ENCODE results near the gene NR3C2.
A peak's percentile ranks its signal among the peaks of the same experiment; 100 is the strongest.

NR3C2 gene

DNA sequence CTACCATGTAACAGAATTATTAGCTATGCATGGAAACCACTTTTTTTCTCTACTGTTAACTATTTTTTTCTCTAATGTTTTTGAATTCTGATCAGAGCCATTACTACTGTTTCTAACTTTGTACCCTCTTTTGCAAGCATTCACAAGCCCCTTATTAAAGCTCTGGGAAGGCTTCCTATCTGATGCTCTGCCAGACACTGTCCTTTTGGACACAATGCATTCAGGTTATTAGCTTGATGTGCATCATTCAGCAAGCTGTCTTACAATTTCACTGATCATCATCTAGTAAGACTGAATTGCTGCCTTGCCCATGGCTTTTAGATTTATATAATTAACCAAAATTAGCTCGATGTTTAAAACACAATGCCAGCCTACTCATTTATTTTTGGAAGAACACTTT lies 155.1 kb downstream of the NR3C2 start:
- H3K9me3 ChIP-seq (ENCODE audit: insufficient read depth, low read depth, low read length), result no peaks in the 10 kb centered on the region
- WGBS (ENCODE audit: extremely low coverage, insufficient coverage, insufficient read length), result no CpG with 5 or more reads among the region's 1 CpG
- no peak overlapping the region for H3K23ac ChIP-seq (ENCODE audit: low read length)
- no peak overlapping the region for H3K9ac ChIP-seq (ENCODE audit: low read length)
- no peaks in the 10 kb centered on the region for H3K27me3 ChIP-seq (ENCODE audit: insufficient read depth, low read length)
- no peak overlapping the region for H4K91ac ChIP-seq (ENCODE audit: low read depth, low read length)
- no peak overlapping the region for H3K4me3 ChIP-seq (ENCODE audit: low read depth, low read length)
- no peak overlapping the region for H3K18ac ChIP-seq (ENCODE audit: low read length)
- H2BK120ac ChIP-seq (ENCODE audit: insufficient read depth, low read length, poor library complexity), result no peak overlapping the region
- no peaks in the 10 kb centered on the region for H3K79me2 ChIP-seq (ENCODE audit: control insufficient read depth, insufficient read depth, low read length, poor library complexity)
- H3K36me3 ChIP-seq (ENCODE audit: control insufficient read depth in 1 of 2, insufficient read depth in 2 of 2, low read length in 2 of 2), result no peaks in the 10 kb centered on the region
- no peak overlapping the region for H3K4me2 ChIP-seq (ENCODE audit: low read length)
- H3K79me1 ChIP-seq (ENCODE audit: low read length), result no peaks in the 10 kb centered on the region
- no peak overlapping the region for H3K27ac ChIP-seq (ENCODE audit: low read depth, low read length)
- no peak for DNase-seq
- no peak overlapping the region for H2AFZ ChIP-seq (ENCODE audit: insufficient read depth, low read length, poor library complexity)
- H4K12ac ChIP-seq (ENCODE audit: low read depth, low read length), result no peak overlapping the region
- no peaks in the 10 kb centered on the region for H3K4me1 ChIP-seq (ENCODE audit: control insufficient read depth in 1 of 2, insufficient read depth in 2 of 2, low read length in 2 of 2)
- no peak overlapping the region for H3K4ac ChIP-seq (ENCODE audit: low read depth, low read length)
- H3K14ac ChIP-seq (ENCODE audit: low read length), result no peak overlapping the region
- H2BK5ac ChIP-seq (ENCODE audit: low read depth, low read length, poor library complexity), result no peak overlapping the region
- H2AK5ac ChIP-seq (ENCODE audit: low read length), result no peak overlapping the region
- H4K8ac ChIP-seq (ENCODE audit: low read depth, low read length), result no peak overlapping the region
- no peak overlapping the region for H2BK12ac ChIP-seq (ENCODE audit: low read length)

DNA sequence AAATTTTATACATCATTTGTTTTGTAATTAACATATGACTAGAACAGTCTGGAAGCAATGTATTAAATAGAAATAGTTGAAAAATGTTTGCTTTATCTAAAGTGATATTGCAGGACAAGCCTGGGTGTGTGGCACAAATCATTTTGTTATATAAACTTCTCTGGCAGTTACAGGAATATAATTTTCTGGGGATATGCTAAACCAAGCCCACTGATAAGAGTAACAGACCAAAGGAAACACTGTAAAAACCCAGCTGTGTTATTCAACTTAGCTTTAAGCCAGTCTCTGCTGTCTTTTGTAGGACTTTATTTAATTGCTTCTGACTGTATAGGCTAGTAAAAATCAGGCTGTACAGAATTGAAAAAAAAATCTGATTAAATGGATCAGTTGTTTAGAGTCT lies 156.2 kb downstream of the NR3C2 start:
- Histone ChIP-seq H3K14ac (ENCODE audit: low read length) (no peak overlapping the region), H3K36me3 (ENCODE audit: control insufficient read depth in 1 of 2, insufficient read depth in 2 of 2, low read length in 2 of 2) (no peaks in the 10 kb centered on the region), H3K4me2 (ENCODE audit: low read length) (no peak overlapping the region), H3K79me2 (ENCODE audit: control insufficient read depth, insufficient read depth, low read length, poor library complexity) (no peaks in the 10 kb centered on the region), H3K9ac (ENCODE audit: low read length) (no peak overlapping the region), H2BK5ac (ENCODE audit: low read depth, low read length, poor library complexity) (no peak overlapping the region), H3K4ac (ENCODE audit: low read depth, low read length) (no peak overlapping the region), H3K4me3 (ENCODE audit: low read depth, low read length) (no peak overlapping the region), H3K9me3 (ENCODE audit: insufficient read depth, low read depth, low read length) (no peaks in the 10 kb centered on the region), H3K79me1 (ENCODE audit: low read length) (no peaks in the 10 kb centered on the region), H2BK12ac (ENCODE audit: low read length) (no peak overlapping the region), H3K23ac (ENCODE audit: low read length) (no peak overlapping the region), H3K27me3 (ENCODE audit: insufficient read depth, low read length) (no peaks in the 10 kb centered on the region), H2AK5ac (ENCODE audit: low read length) (no peak overlapping the region), H4K91ac (ENCODE audit: low read depth, low read length) (no peak overlapping the region), H2AFZ (ENCODE audit: insufficient read depth, low read length, poor library complexity) (no peak overlapping the region), H3K18ac (ENCODE audit: low read length) (no peak overlapping the region), H3K4me1 (ENCODE audit: control insufficient read depth in 1 of 2, insufficient read depth in 2 of 2, low read length in 2 of 2) (no peaks in the 10 kb centered on the region), H4K8ac (ENCODE audit: low read depth, low read length) (no peak overlapping the region), H3K27ac (ENCODE audit: low read depth, low read length) (no peak overlapping the region), H2BK120ac (ENCODE audit: insufficient read depth, low read length, poor library complexity) (no peak overlapping the region), H4K12ac (ENCODE audit: low read depth, low read length) (no peak overlapping the region)
- DNase-seq, result no peak

DNA sequence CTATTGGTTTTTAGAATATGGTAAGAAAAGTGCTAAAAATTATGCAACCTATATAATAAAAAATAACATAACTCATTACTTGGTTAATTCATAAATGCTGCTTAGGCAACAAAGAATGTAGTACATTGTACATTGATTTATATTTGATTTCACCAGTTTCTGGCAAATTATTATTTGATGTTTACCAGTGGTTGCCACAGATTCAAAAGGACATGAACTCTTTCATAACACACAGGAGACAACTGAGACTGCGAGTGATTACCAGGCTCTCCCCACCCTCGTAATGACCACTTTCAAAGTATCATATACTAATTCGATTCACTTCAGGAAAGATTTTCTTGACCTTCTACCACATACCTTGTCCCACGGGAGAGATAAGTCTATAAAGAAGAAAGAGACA lies 158.5 kb downstream of the NR3C2 start:
- Histone ChIP-seq H2AFZ (ENCODE audit: insufficient read depth, low read length, poor library complexity) (no peak overlapping the region), H3K79me1 (ENCODE audit: low read length) (no peaks in the 10 kb centered on the region), H2BK120ac (ENCODE audit: insufficient read depth, low read length, poor library complexity) (no peak overlapping the region), H3K4me2 (ENCODE audit: low read length) (no peak overlapping the region), H3K27ac (ENCODE audit: low read depth, low read length) (no peak overlapping the region), H3K14ac (ENCODE audit: low read length) (no peak overlapping the region), H3K36me3 (ENCODE audit: control insufficient read depth in 1 of 2, insufficient read depth in 2 of 2, low read length in 2 of 2) (no peaks in the 10 kb centered on the region), H4K91ac (ENCODE audit: low read depth, low read length) (no peak overlapping the region), H3K4me3 (ENCODE audit: low read depth, low read length) (no peak overlapping the region), H3K23ac (ENCODE audit: low read length) (no peak overlapping the region), H3K18ac (ENCODE audit: low read length) (no peak overlapping the region), H3K9ac (ENCODE audit: low read length) (no peak overlapping the region), H3K4me1 (ENCODE audit: control insufficient read depth in 1 of 2, insufficient read depth in 2 of 2, low read length in 2 of 2) (no peaks in the 10 kb centered on the region), H3K27me3 (ENCODE audit: insufficient read depth, low read length) (no peaks in the 10 kb centered on the region), H4K12ac (ENCODE audit: low read depth, low read length) (no peak overlapping the region), H2BK12ac (ENCODE audit: low read length) (no peak overlapping the region), H3K79me2 (ENCODE audit: control insufficient read depth, insufficient read depth, low read length, poor library complexity) (no peaks in the 10 kb centered on the region), H4K8ac (ENCODE audit: low read depth, low read length) (no peak overlapping the region), H3K9me3 (ENCODE audit: insufficient read depth, low read depth, low read length) (no peaks in the 10 kb centered on the region), H3K4ac (ENCODE audit: low read depth, low read length) (no peak overlapping the region), H2BK5ac (ENCODE audit: low read depth, low read length, poor library complexity) (no peak overlapping the region), H2AK5ac (ENCODE audit: low read length) (no peak overlapping the region)
- no CpG with 5 or more reads among the region's 4 CpGs for WGBS (ENCODE audit: extremely low coverage, insufficient coverage, insufficient read length)
- DNase-seq, result no peak

GRCh38 chr4:148278310-148278709 lies 163.9 kb downstream of the NR3C2 start:
- Histone ChIP-seq H3K79me2 (ENCODE audit: control insufficient read depth, insufficient read depth, low read length, poor library complexity) (no peaks in the 10 kb centered on the region), H4K12ac (ENCODE audit: low read depth, low read length) (no peak overlapping the region), H3K9me3 (ENCODE audit: insufficient read depth, low read depth, low read length) (no peaks in the 10 kb centered on the region), H3K9ac (ENCODE audit: low read length) (no peak overlapping the region), H3K27me3 (ENCODE audit: insufficient read depth, low read length) (no peaks in the 10 kb centered on the region), H3K4ac (ENCODE audit: low read depth, low read length) (no peak overlapping the region), H4K91ac (ENCODE audit: low read depth, low read length) (no peak overlapping the region), H3K14ac (ENCODE audit: low read length) (no peak overlapping the region), H3K4me2 (ENCODE audit: low read length) (no peak overlapping the region), H3K36me3 (ENCODE audit: control insufficient read depth in 1 of 2, insufficient read depth in 2 of 2, low read length in 2 of 2) (no peaks in the 10 kb centered on the region), H3K18ac (ENCODE audit: low read length) (no peak overlapping the region), H2AFZ (ENCODE audit: insufficient read depth, low read length, poor library complexity) (no peak overlapping the region), H4K8ac (ENCODE audit: low read depth, low read length) (no peak overlapping the region), H2BK12ac (ENCODE audit: low read length) (no peak overlapping the region), H2BK120ac (ENCODE audit: insufficient read depth, low read length, poor library complexity) (no peak overlapping the region), H3K27ac (ENCODE audit: low read depth, low read length) (no peak overlapping the region), H3K23ac (ENCODE audit: low read length) (no peak overlapping the region), H3K79me1 (ENCODE audit: low read length) (no peaks in the 10 kb centered on the region), H3K4me1 (ENCODE audit: control insufficient read depth in 1 of 2, insufficient read depth in 2 of 2, low read length in 2 of 2) (no peaks in the 10 kb centered on the region), H2AK5ac (ENCODE audit: low read length) (no peak overlapping the region), H3K4me3 (ENCODE audit: low read depth, low read length) (no peak overlapping the region), H2BK5ac (ENCODE audit: low read depth, low read length, poor library complexity) (no peak overlapping the region)
- DNase-seq, result peak in 1 of 2 donors; percentile 21
- no CpG with 5 or more reads among the region's 9 CpGs for WGBS (ENCODE audit: extremely low coverage, insufficient coverage, insufficient read length)

DNA sequence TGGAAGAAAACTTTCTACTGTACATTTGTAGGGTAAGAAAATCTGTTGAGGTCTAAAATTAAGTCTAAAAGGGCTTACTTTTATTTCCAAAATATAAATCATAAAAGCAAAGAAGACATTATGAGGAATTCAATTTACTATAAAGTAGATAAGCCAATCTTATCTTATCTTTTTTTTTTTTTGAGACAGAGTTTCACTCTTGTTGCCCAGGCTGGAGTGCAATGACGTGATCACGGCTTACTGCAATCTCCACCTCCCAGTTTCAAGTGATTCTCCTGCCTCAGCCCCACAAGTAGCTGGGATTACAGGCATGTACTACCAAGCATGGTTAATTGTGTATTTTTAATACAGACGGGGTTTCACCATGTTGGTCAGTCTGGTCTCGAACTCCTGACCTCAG lies 166.9 kb downstream of the NR3C2 start:
- H3K14ac ChIP-seq (ENCODE audit: low read length), result no peak overlapping the region
- H3K79me2 ChIP-seq (ENCODE audit: control insufficient read depth, insufficient read depth, low read length, poor library complexity), result no peaks in the 10 kb centered on the region
- no peaks in the 10 kb centered on the region for H3K36me3 ChIP-seq (ENCODE audit: control insufficient read depth in 1 of 2, insufficient read depth in 2 of 2, low read length in 2 of 2)
- H3K4ac ChIP-seq (ENCODE audit: low read depth, low read length), result no peak overlapping the region
- WGBS (ENCODE audit: extremely low coverage, insufficient coverage, insufficient read length), result no CpG with 5 or more reads among the region's 4 CpGs
- no peak overlapping the region for H4K91ac ChIP-seq (ENCODE audit: low read depth, low read length)
- H3K79me1 ChIP-seq (ENCODE audit: low read length), result no peaks in the 10 kb centered on the region
- H2BK12ac ChIP-seq (ENCODE audit: low read length), result no peak overlapping the region
- no peak overlapping the region for H3K9ac ChIP-seq (ENCODE audit: low read length)
- no peak overlapping the region for H3K4me2 ChIP-seq (ENCODE audit: low read length)
- no peak overlapping the region for H2AK5ac ChIP-seq (ENCODE audit: low read length)
- no peak overlapping the region for H3K4me3 ChIP-seq (ENCODE audit: low read depth, low read length)
- no peak overlapping the region for H4K8ac ChIP-seq (ENCODE audit: low read depth, low read length)
- no peaks in the 10 kb centered on the region for H3K9me3 ChIP-seq (ENCODE audit: insufficient read depth, low read depth, low read length)
- no peak overlapping the region for H2BK5ac ChIP-seq (ENCODE audit: low read depth, low read length, poor library complexity)
- no peak overlapping the region for H4K12ac ChIP-seq (ENCODE audit: low read depth, low read length)
- H3K4me1 ChIP-seq (ENCODE audit: control insufficient read depth in 1 of 2, insufficient read depth in 2 of 2, low read length in 2 of 2), result no peaks in the 10 kb centered on the region
- no peak overlapping the region for H3K27ac ChIP-seq (ENCODE audit: low read depth, low read length)
- H2AFZ ChIP-seq (ENCODE audit: insufficient read depth, low read length, poor library complexity), result no peak overlapping the region
- no peak overlapping the region for H3K23ac ChIP-seq (ENCODE audit: low read length)
- no peaks in the 10 kb centered on the region for H3K27me3 ChIP-seq (ENCODE audit: insufficient read depth, low read length)
- no peak overlapping the region for H2BK120ac ChIP-seq (ENCODE audit: insufficient read depth, low read length, poor library complexity)
- H3K18ac ChIP-seq (ENCODE audit: low read length), result no peak overlapping the region
- no peak for DNase-seq
